Nephron (organoid): ENCODE data around the gene CES3.

Experiments
- H3K27ac Mint-ChIP-seq, 3 experiments: 2 replicates each; pipeline ENCODE4 v1.8.0; 2020; ENCODE audit warnings: mixed read lengths in 3 of 3, mild to moderate bottlenecking in 2 of 3, moderate library complexity in 1 of 3
- H3K27me3 Mint-ChIP-seq: 2 replicates; pipeline ENCODE4 v1.8.0; 2021; ENCODE audit warnings: low read depth, mild to moderate bottlenecking, moderate library complexity, mixed read lengths
- H3K36me3 Mint-ChIP-seq: 2 replicates; pipeline ENCODE4 v1.8.0; 2020; ENCODE audit warnings: low read depth, mixed read lengths
- H3K4me1 Mint-ChIP-seq: 2 replicates; pipeline ENCODE4 v1.8.0; 2020; ENCODE audit warnings: mixed read lengths
- H3K4me3 Mint-ChIP-seq, 3 experiments: 2 replicates each; pipeline ENCODE4 v1.8.0; 2020; ENCODE audit warnings: mild to moderate bottlenecking in 3 of 3, mixed read lengths in 3 of 3, moderate library complexity in 2 of 3
- H3K9me3 Mint-ChIP-seq: 2 replicates; pipeline ENCODE4 v1.8.0; 2020; ENCODE audit warnings: mixed read lengths
- TF ChIP-seq, protein P1 (sequence below), 3 experiments: fragments of 200-600 bp; sonication (generic); IDR thresholded peaks; one replicate each; pipeline ENCODE4 v1.5.0; 2021; ENCODE audit warnings: antibody characterized with exemption in 3 of 3; ENCODE audit not compliant: unreplicated experiment in 3 of 3

The CES3 gene

DNA sequence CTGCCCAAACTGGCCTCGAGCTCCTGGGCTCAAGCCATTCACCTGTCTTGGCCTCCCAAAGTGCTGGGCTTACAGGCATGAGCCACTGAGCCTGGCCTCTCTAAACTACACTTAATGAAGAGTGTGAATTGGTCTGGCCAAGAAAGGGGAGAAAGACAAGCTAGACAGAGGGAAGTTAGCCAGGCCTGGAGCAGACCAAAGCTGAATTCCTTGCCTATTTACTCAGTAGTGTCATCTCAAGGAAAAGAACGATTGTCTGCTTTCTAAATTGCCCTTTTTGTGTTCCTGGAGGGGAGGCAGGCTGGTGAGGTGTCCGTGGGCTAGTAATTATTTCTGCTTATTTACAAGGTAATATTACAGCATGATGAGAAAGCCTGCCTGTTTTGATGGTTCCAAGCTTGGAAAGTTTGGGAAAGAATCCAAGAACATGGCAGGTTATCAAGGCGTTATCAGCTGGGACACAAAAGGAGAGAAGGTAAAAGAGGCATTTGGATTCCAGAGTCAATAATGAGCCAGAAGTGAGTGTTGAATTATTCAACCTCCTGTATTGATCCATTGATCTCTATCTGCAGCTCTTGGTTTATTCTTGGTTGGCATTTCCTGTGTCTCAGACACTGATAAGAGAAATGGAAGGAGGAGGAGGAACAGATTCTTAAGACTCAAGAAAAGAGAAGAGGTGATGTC lies 61.6 kb downstream of the CES3 start:
- Mint-ChIP-seq H3K36me3 (no peaks in the 10 kb centered on the region), H3K27me3 (peaks cover 8% of the 10 kb centered on the region), H3K4me3 (peak overlapping the region in 1 of 3 experiments; percentile 10), H3K4me1 (peaks cover 43% of the 10 kb centered on the region), H3K9me3 (no peaks in the 10 kb centered on the region), H3K27ac (peak overlapping the region; percentile 46 to 79 (median 74))
- TF ChIP-seq, protein P1, sequence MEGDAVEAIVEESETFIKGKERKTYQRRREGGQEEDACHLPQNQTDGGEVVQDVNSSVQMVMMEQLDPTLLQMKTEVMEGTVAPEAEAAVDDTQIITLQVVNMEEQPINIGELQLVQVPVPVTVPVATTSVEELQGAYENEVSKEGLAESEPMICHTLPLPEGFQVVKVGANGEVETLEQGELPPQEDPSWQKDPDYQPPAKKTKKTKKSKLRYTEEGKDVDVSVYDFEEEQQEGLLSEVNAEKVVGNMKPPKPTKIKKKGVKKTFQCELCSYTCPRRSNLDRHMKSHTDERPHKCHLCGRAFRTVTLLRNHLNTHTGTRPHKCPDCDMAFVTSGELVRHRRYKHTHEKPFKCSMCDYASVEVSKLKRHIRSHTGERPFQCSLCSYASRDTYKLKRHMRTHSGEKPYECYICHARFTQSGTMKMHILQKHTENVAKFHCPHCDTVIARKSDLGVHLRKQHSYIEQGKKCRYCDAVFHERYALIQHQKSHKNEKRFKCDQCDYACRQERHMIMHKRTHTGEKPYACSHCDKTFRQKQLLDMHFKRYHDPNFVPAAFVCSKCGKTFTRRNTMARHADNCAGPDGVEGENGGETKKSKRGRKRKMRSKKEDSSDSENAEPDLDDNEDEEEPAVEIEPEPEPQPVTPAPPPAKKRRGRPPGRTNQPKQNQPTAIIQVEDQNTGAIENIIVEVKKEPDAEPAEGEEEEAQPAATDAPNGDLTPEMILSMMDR (IDR thresholded peaks at IDR 0.05; ENCODE audit: unreplicated experiment in 3 of 3): no peak

DNA sequence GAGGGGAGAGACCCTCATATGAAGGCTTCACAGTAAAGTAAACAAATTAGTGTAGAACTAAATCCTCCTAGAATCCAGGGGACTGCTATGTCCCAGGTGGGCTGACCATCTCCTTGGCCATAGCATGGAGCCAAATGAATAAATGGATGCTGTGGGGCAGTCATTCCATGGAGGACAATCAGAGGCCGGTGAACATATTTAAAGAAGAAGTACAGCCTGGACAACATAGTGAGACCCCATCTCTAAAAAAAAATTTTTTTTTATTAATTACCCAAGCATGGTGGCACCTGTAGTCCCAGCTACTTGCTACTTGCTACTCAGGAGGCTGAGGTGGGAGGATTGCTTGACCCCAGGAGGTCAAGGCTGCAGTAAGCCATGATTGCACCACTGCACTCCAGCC lies 62.6 kb downstream of the CES3 start:
- Mint-ChIP-seq H3K4me3 (peak overlapping the region in 1 of 3 experiments; percentile 53), H3K27ac (peak overlapping the region; percentile 83 to 93 (median 89)), H3K9me3 (no peaks in the 10 kb centered on the region), H3K4me1 (peaks cover 39% of the 10 kb centered on the region), H3K27me3 (peaks cover 4% of the 10 kb centered on the region), H3K36me3 (no peaks in the 10 kb centered on the region)
- TF ChIP-seq, protein P1 (IDR thresholded peaks at IDR 0.05; ENCODE audit: unreplicated experiment in 3 of 3): no peak
